ENCODE results near the gene AK5. TPM values are rescaled to one million over a fixed set of nuclear protein-coding genes. Genes with fewer than 3 reads are reported as not detected.

AK5 gene
- total RNA-seq, 2 experiments from 2014 or later = 4.6 to 5.6 TPM

- Mint-ChIP-seq H3K36me3 (ENCODE audit: low read depth) (peaks cover 52% of the 10 kb centered on the region), H3K4me3 (no peak overlapping the region), H3K27ac (no peak overlapping the region), H3K4me1 (ENCODE audit: low read depth) (peaks cover 14% of the 10 kb centered on the region), H3K27me3 (no peaks in the 10 kb centered on the region), H3K9me3 (peaks cover 25% of the 10 kb centered on the region)
- ChIA-PET POLR2A (no interaction called here), CTCF (no interaction called here)
- no peak for ATAC-seq
- TF ChIP-seq, protein P1, sequence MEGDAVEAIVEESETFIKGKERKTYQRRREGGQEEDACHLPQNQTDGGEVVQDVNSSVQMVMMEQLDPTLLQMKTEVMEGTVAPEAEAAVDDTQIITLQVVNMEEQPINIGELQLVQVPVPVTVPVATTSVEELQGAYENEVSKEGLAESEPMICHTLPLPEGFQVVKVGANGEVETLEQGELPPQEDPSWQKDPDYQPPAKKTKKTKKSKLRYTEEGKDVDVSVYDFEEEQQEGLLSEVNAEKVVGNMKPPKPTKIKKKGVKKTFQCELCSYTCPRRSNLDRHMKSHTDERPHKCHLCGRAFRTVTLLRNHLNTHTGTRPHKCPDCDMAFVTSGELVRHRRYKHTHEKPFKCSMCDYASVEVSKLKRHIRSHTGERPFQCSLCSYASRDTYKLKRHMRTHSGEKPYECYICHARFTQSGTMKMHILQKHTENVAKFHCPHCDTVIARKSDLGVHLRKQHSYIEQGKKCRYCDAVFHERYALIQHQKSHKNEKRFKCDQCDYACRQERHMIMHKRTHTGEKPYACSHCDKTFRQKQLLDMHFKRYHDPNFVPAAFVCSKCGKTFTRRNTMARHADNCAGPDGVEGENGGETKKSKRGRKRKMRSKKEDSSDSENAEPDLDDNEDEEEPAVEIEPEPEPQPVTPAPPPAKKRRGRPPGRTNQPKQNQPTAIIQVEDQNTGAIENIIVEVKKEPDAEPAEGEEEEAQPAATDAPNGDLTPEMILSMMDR (IDR thresholded peaks at IDR 0.05) = no peak
- DNase-seq = no peak
- intact Hi-C loops (cut with micrococcal nuclease) = no loop called here
These were observed 323.6 kb downstream of the AK5 start for GRCh38 chr1:77605246-77606026.

- CTCF ChIA-PET = no interaction called here
- Mint-ChIP-seq H3K36me3 (ENCODE audit: low read depth) (peaks cover 69% of the 10 kb centered on the region), H3K27ac (no peak overlapping the region), H3K4me1 (ENCODE audit: low read depth) (peaks cover 14% of the 10 kb centered on the region), H3K9me3 (peaks cover 28% of the 10 kb centered on the region), H3K27me3 (no peaks in the 10 kb centered on the region), H3K4me3 (no peak overlapping the region)
- DNase-seq = no peak
- POLR2A ChIA-PET = no interaction called here
- no peak for ATAC-seq
- intact Hi-C loops (cut with micrococcal nuclease) = no loop called here
- TF ChIP-seq, protein P1 (IDR thresholded peaks at IDR 0.05) = no peak
These were observed 327.1 kb downstream of the AK5 start for GRCh38 chr1:77608893-77609292.

Other genes starting within 250 kb of the AK5 start
- gene PIGK, start 62.6 kb upstream of the AK5 start, total RNA-seq = 10 to 100 TPM; 15.4 to 16.6 TPM